Upper lobe of left lung (tissue), 6 donors: Measurements from ENCODE around the gene VGF. TPM values are rescaled to one million over a fixed set of nuclear protein-coding genes. Genes with fewer than 3 reads are reported as not detected.
A peak's percentile ranks its signal among the peaks of the same experiment; 100 is the strongest.

ENCODE experiments used
- ATAC-seq, 2 donors: fragments of 200-7000 bp; cut with Tn5 transposase; one replicate each; pipeline ENCODE4 v1.9.1; 2022; ENCODE audit warnings: mild to moderate bottlenecking in 2 of 2, moderate library complexity in 2 of 2; ENCODE audit not compliant: low FRiP score in 2 of 2
- DNase-seq, 2 donors: peaks; one replicate each; pipeline ENCODE4 v3.0.0-alpha.2; 2019 to 2020
- H3K27ac ChIP-seq, 4 donors: fragments of 200-600 bp; sonication (generic); one replicate each; pipeline ENCODE4 v1.5.1; 2016 to 2019
- H3K27me3 ChIP-seq, 4 donors: fragments of 200-600 bp; sonication (generic); one replicate each; pipeline ENCODE4 v1.5.1; 2017 to 2019
- H3K36me3 ChIP-seq, 4 donors: fragments of 200-600 bp; sonication (generic); one replicate each; pipeline ENCODE4 v1.5.1; 2016 to 2019
- H3K4me1 ChIP-seq, 4 donors: fragments of 200-600 bp; sonication (generic); one replicate each; pipeline ENCODE4 v1.5.1; 2018 to 2019
- H3K4me3 ChIP-seq, 4 donors: fragments of 200-600 bp; sonication (generic); one replicate each; pipeline ENCODE4 v1.5.1; 2017 to 2019; ENCODE audit warnings: mild to moderate bottlenecking in 2 of 4, moderate library complexity in 1 of 4
- H3K9me3 ChIP-seq, 4 donors: fragments of 200-600 bp; sonication (generic); one replicate each; pipeline ENCODE4 v1.5.1; 2018 to 2019
- EP300 ChIP-seq, 4 donors: sonication (generic); formaldehyde crosslinking; IDR thresholded peaks; one replicate each; pipeline ENCODE4 v1.5.1; 2017; ENCODE audit warnings: antibody characterized with exemption in 4 of 4, control low read depth in 2 of 4
- POLR2A ChIP-seq, 4 donors: fragments of 450-650 bp; IDR thresholded peaks; one replicate each; pipeline ENCODE4 v1.5.1; 2016 to 2017; ENCODE audit warnings: antibody characterized with exemption in 4 of 4, mild to moderate bottlenecking in 2 of 4
- POLR2AphosphoS5 ChIP-seq, 2 donors: sonication (generic); formaldehyde crosslinking; IDR thresholded peaks; one replicate each; pipeline ENCODE4 v1.5.1; 2017; ENCODE audit warnings: antibody characterized with exemption in 2 of 2
- WGBS, 2 donors: methylation state at CpG; one replicate each; pipeline ENCODE4 v1.1.5; 2017 to 2018; 5-methylcytosine and 5-hydroxymethylcytosine counted together
- total RNA-seq, 6 donors: library from RNA; depleted of rRNA in 4 of 6; stranded (reverse); fragments of >200 nt in 4 of 6; gene quantifications; one replicate each; pipeline versions ENCODE4 v1.1.0 to v1.2.1, GENCODE V29; 2016 to 2021
- TF ChIP-seq, protein P1 (sequence below), 6 experiments: fragments of 450-650 bp in 4 of 6; fragments of 200-600 bp in 2 of 6; sonication (generic) in 2 of 6; IDR thresholded peaks; one replicate each; pipeline ENCODE4 v1.5.1; 2016 to 2019; ENCODE audit warnings: antibody characterized with exemption in 6 of 6
- donor health status: DM: no; HTN: no; CAD: no; lungs with moderate emphysema.
- donor health status: DM: no; HTN: yes; CAD: no; lungs with severe emphysema.

The VGF gene
- total RNA-seq, 6 donors from 2014 or later: 0.24 to 0.33 TPM; not detected in 4

DNA sequence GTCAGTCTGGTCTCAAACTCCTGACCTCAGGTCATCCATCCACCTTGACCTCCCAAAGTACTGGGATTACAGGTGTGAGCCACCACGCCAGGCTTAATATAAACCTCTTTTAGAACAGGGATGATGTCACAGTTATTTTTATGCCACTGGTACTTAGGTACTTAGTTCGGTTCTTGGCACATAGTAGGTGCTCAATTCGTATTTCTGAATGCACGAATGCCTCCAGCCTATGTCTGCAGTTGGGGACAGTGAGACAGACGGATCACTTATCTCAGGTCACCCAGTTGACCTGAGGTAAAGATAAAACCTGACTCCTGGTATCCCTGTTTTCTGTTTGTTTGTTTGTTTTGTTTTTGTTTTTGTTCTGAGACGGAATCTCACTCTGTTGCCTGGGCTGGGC lies 20.8 kb upstream of the VGF start:
- 62 to 66% methylated on average over 6 of the region's 6 CpGs for WGBS, 2 donors
- Histone ChIP-seq H3K27ac (no peak overlapping the region), H3K27me3 (peaks cover 0 to 1% (median under 1%) of the 10 kb centered on the region in 4 donors), H3K9me3 (no peaks in the 10 kb centered on the region), H3K36me3 (no peaks in the 10 kb centered on the region), H3K4me3 (no peak overlapping the region), H3K4me1 (no peaks in the 10 kb centered on the region)
- TF ChIP-seq EP300 (IDR thresholded peaks at IDR 0.05) (no peak), POLR2AphosphoS5 (IDR thresholded peaks at IDR 0.05) (no peak), POLR2A (IDR thresholded peaks at IDR 0.05) (no peak)
- TF ChIP-seq, protein P1, sequence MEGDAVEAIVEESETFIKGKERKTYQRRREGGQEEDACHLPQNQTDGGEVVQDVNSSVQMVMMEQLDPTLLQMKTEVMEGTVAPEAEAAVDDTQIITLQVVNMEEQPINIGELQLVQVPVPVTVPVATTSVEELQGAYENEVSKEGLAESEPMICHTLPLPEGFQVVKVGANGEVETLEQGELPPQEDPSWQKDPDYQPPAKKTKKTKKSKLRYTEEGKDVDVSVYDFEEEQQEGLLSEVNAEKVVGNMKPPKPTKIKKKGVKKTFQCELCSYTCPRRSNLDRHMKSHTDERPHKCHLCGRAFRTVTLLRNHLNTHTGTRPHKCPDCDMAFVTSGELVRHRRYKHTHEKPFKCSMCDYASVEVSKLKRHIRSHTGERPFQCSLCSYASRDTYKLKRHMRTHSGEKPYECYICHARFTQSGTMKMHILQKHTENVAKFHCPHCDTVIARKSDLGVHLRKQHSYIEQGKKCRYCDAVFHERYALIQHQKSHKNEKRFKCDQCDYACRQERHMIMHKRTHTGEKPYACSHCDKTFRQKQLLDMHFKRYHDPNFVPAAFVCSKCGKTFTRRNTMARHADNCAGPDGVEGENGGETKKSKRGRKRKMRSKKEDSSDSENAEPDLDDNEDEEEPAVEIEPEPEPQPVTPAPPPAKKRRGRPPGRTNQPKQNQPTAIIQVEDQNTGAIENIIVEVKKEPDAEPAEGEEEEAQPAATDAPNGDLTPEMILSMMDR (IDR thresholded peaks at IDR 0.05): no peak
- ATAC-seq (no peak), DNase-seq (no peak)

DNA sequence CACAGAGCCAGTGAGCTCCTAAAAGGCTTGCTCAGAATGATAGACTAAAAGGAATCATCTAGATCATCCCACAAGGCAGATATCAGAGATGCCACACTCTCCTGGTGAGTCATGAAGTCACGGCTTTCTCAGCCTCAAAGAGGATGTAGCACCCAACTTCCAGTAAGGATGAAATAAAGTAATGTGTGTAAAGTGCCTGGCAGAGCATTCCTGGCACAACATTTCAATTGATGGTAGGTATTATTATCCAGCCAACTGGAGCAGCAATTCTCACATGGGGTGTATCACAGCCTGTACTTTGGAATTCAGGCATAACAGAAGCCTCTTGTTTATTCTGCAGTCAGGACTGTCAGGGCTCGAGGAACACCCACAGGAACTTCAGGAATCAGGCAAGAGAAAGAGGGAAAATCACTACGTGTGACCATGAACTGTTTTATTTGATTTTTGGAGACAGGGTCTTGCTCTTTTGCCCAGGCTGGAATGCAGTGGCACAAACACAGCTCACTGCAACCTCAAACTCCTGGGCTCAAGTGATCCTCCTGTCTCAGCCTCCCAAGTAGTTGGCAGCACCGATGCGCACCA lies 20.0 kb upstream of the VGF start:
- Histone ChIP-seq H3K27me3 (peaks cover 0 to 10% (median 6%) of the 10 kb centered on the region in 4 donors), H3K4me3 (no peak overlapping the region), H3K4me1 (peaks cover 0 to under 1% (median under 1%) of the 10 kb centered on the region in 4 donors), H3K27ac (no peak overlapping the region), H3K9me3 (no peaks in the 10 kb centered on the region), H3K36me3 (no peaks in the 10 kb centered on the region)
- TF ChIP-seq EP300 (IDR thresholded peaks at IDR 0.05): no peak
- no peak for TF ChIP-seq POLR2AphosphoS5 (IDR thresholded peaks at IDR 0.05)
- TF ChIP-seq, protein P1 (IDR thresholded peaks at IDR 0.05): no peak
- TF ChIP-seq POLR2A (IDR thresholded peaks at IDR 0.05): no peak
- ATAC-seq (no peak), DNase-seq (no peak)
- WGBS, 2 donors: 51 to 53% methylated on average over 4 to 5 of the region's 5 CpGs

DNA sequence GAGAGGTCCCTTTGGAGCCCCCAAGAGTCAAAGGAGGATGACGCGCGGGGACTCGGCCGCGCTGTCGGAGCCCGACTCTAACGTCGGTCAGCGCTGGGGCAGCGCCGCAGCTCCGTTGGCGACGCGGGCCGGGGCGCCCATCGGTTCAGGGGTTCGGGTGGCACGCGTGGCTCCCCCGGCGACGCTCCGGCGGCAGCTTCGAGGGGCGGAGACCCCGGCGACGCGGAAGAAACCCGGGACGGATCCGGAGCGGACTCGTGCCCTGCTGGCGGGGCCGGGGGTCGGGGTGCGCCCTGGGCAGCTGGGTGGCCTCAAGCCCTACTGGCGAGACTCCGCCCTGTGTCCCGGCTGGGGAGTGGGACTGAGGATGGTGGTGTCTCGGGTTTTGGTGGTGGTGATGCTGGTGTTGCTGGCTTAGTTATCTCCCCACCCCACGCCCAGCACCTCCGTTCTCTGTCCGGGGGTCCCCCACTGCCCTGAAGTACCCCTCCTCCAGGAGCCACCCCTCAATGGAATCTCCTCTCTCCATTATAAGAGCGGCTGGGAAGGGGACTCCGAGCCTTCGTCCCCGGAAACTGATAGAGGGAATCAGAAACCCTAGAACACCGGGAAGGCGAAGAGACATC lies 14.9 kb upstream of the VGF start, which contains the start of gene NAT16:
NAT16 (minus strand) TSS at position 164 of the 626 bp plus-strand sequence. CDS start 5,486 bp downstream, outside the sequence.
- H3K27me3 ChIP-seq: peaks cover 3 to 35% (median 25%) of the 10 kb centered on the region in 4 donors
- H3K9me3 ChIP-seq: no peaks in the 10 kb centered on the region
- ATAC-seq (no peak), DNase-seq (peak in 1 of 2 donors; percentile 84)
- H3K27ac ChIP-seq: no peak within 1 kb of the TSS
- TF ChIP-seq, protein P1 (IDR thresholded peaks at IDR 0.05): no peak
- TF ChIP-seq POLR2A (IDR thresholded peaks at IDR 0.05) (no peak), POLR2AphosphoS5 (IDR thresholded peaks at IDR 0.05) (no peak)
- WGBS, 2 donors: 9 to 11% methylated on average over 8 to 13 of the region's 56 CpGs
- H3K4me1 ChIP-seq: peaks cover 8 to 17% (median 9%) of the 10 kb centered on the region in 4 donors
- no peak within 1 kb of the TSS for H3K4me3 ChIP-seq
- H3K36me3 ChIP-seq: no peaks in the 10 kb centered on the region

DNA sequence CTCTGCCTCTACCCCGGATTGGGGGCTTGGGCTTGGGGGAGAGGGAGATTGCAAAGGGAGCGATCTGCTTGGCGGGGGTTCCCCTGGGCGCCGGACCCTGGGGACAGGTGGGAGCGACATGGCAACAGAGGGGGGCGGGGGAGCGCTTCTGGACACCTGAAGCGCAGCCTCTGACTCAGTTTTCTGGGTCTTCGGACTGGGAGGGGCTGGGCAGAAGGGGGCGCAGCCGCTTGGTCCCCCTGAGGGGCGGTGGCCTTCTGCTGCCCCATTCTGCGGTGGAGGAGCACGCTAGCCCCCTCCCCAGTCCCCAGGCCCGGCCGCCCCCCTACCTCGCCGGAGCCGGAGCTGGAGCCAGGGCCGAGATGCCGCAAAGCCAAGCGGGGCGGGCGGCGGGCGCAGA lies 14.3 kb upstream of the VGF start:
- peaks cover 8 to 17% (median 9%) of the 10 kb centered on the region in 4 donors for H3K4me1 ChIP-seq
- TF ChIP-seq, protein P1 (IDR thresholded peaks at IDR 0.05): no peak
- TF ChIP-seq POLR2A (IDR thresholded peaks at IDR 0.05) (no peak), POLR2AphosphoS5 (IDR thresholded peaks at IDR 0.05) (no peak), EP300 (IDR thresholded peaks at IDR 0.05) (no peak)
- ATAC-seq (no peak), DNase-seq (no peak)
- 0 to 20% methylated on average over 1 to 8 of the region's 27 CpGs for WGBS, 2 donors
- no peaks in the 10 kb centered on the region for H3K36me3 ChIP-seq
- no peak overlapping the region for H3K27ac ChIP-seq
- no peaks in the 10 kb centered on the region for H3K9me3 ChIP-seq
- H3K4me3 ChIP-seq: no peak overlapping the region
- peaks cover 3 to 40% (median 28%) of the 10 kb centered on the region in 4 donors for H3K27me3 ChIP-seq
